Right lobe of liver (tissue), 6 donors: ENCODE measurements around the gene SERPINB2. TPM values are rescaled to one million over a fixed set of nuclear protein-coding genes. Genes with fewer than 3 reads are reported as not detected.

Source experiments
- ATAC-seq, 4 donors: fragments of 200-7000 bp; cut with Tn5 transposase; one replicate each; pipeline ENCODE4 v1.9.1; 2020; ENCODE audit warnings: mild to moderate bottlenecking in 4 of 4, moderate library complexity in 4 of 4
- DNase-seq, 3 donors: peaks; one replicate each; pipeline ENCODE4 v3.0.0-alpha.2; 2020
- H3K27ac ChIP-seq, 3 donors: fragments of 200-600 bp; one replicate each; pipeline ENCODE4 v1.8.0; 2022
- H3K27me3 ChIP-seq, 2 donors: fragments of 200-600 bp; one replicate each; pipeline ENCODE4 v1.8.0; 2022
- H3K36me3 ChIP-seq, 4 donors: fragments of 200-600 bp; sonication (generic) in 1 of 4; one replicate each; pipeline versions ENCODE4 v1.5.1 to v1.8.0; 2017 to 2022; ENCODE audit warnings: control low read depth in 1 of 4
- H3K4me1 ChIP-seq, 4 donors: fragments of 200-600 bp; sonication (generic) in 1 of 4; one replicate each; pipeline versions ENCODE4 v1.5.1 to v1.8.0; 2017 to 2022; ENCODE audit warnings: control low read depth in 1 of 4
- H3K4me3 ChIP-seq, 3 donors: fragments of 200-600 bp; one replicate each; pipeline ENCODE4 v1.8.0; 2022
- H3K9me3 ChIP-seq, 4 donors: fragments of 200-600 bp; sonication (generic) in 1 of 4; one replicate each; pipeline versions ENCODE4 v1.5.1 to v1.8.0; 2017 to 2022; ENCODE audit warnings: control low read depth in 1 of 4
- POLR2A ChIP-seq: fragments of 450-650 bp; IDR thresholded peaks from one replicate; pipeline ENCODE4 v1.6.1; 2017; ENCODE audit warnings: antibody characterized with exemption, mild to moderate bottlenecking
- WGBS: methylation state at CpG from one replicate; pipeline ENCODE4 v1.1.6; 2018; ENCODE audit warnings: low coverage, low lambda C conversion rate; ENCODE audit not compliant: insufficient coverage; ENCODE audit errors: missing lambda C conversion rate; 5-methylcytosine and 5-hydroxymethylcytosine counted together
- intact Hi-C, 2 donors: fragments of 100-400 bp; cut with DNase I; formaldehyde crosslinking; loops; one replicate each; pipeline versions ENCODE4 v1.11.2 to v1.14.1; 2022
- total RNA-seq, 6 experiments: library from RNA; depleted of rRNA in 2 of 6; stranded (reverse); fragments of >200 nt in 2 of 6; fragmentation: NEBNext Ultra II Directional in 3 of 6; extraction: Animal tissue kit (Norgen Biotek cat#: 25700) in 3 of 6; gene quantifications; one replicate each; pipeline versions ENCODE4 v1.1.0 to v1.2.4, GENCODE V29; 2016 to 2023
- TF ChIP-seq, protein P1 (sequence below), 4 donors: fragments of 200-600 bp in 3 of 4; fragments of 450-650 bp in 1 of 4; IDR thresholded peaks; one replicate each; pipeline versions ENCODE4 v1.5.1 to v1.8.0; 2016 to 2022; ENCODE audit warnings: antibody characterized with exemption in 4 of 4, mild to moderate bottlenecking in 2 of 4
- donor health status: DM: no; HTN: yes; CAD: no.
- donor health status: DM: no; HTN: no; CAD: no.
- donor health status: DM: no; HTN: no; CAD: no.
- donor health status: DM: no; HTN: yes; CAD: no.
- donor health status: DM: no; HTN: yes; CAD: no.

The SERPINB2 gene
- total RNA-seq, 6 experiments from 2014 or later = not detected

DNA sequence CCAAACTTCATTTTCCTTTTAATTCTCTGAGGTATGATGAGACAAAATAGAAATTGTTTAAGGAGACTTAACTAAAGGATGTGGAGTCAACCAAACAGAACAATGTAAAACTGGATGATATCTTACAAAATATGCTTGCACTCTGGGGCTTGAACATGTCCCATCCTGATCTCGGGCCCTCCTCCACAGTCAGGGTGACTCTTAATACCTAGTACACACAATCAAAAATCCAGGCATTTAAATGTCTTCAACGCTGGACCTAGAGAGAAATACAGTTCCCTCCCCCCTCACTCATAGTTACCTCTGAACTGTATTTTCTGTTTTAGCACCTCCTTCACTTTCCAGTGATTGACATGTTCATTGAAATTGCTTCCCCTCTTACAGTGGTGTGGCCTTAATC lies 36.9 kb upstream of the SERPINB2 start:
- Histone ChIP-seq H3K27me3 (no peaks in the 10 kb centered on the region), H3K27ac (no peak overlapping the region), H3K4me3 (no peak overlapping the region), H3K36me3 (no peaks in the 10 kb centered on the region), H3K9me3 (no peaks in the 10 kb centered on the region), H3K4me1 (no peaks in the 10 kb centered on the region)
- DNase-seq (no peak), ATAC-seq (no peak)
- intact Hi-C loops = loop anchor here in 1 of 2 donors (10.0 kb wide), 1 partner anchor 336 kb away; no protein-coding TSS in a partner anchor
- 77% methylated on average over 2 of the region's 2 CpGs for WGBS
- TF ChIP-seq, protein P1, sequence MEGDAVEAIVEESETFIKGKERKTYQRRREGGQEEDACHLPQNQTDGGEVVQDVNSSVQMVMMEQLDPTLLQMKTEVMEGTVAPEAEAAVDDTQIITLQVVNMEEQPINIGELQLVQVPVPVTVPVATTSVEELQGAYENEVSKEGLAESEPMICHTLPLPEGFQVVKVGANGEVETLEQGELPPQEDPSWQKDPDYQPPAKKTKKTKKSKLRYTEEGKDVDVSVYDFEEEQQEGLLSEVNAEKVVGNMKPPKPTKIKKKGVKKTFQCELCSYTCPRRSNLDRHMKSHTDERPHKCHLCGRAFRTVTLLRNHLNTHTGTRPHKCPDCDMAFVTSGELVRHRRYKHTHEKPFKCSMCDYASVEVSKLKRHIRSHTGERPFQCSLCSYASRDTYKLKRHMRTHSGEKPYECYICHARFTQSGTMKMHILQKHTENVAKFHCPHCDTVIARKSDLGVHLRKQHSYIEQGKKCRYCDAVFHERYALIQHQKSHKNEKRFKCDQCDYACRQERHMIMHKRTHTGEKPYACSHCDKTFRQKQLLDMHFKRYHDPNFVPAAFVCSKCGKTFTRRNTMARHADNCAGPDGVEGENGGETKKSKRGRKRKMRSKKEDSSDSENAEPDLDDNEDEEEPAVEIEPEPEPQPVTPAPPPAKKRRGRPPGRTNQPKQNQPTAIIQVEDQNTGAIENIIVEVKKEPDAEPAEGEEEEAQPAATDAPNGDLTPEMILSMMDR (IDR thresholded peaks at IDR 0.05) = no peak
- TF ChIP-seq POLR2A = no peak

DNA sequence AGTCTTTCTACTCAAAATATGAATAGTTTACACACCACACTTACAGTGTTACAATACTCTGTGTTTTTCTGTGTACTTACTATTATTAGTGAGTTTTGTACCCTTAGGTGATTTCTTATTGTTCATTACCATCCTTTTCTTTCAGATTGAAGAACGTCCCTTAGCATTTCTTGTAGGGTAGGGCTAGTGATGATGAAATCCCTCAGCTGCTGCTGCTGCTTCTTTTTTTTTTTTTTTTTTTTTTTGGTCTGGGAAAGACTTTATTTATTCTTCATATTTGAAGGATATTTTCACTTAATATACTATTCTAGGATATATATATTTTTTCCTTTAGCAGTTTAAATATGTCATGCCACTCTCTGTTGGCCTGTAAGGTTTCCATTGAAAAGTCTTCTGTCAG lies 29.0 kb upstream of the SERPINB2 start:
- no peak for ATAC-seq
- no peak overlapping the region for H3K27ac ChIP-seq
- H3K4me3 ChIP-seq = no peak overlapping the region
- DNase-seq = no peak
- no peaks in the 10 kb centered on the region for H3K9me3 ChIP-seq
- 29% methylated on average over 1 of the region's 1 CpG for WGBS
- TF ChIP-seq POLR2A = no peak
- TF ChIP-seq, protein P1 (IDR thresholded peaks at IDR 0.05) = no peak
- no peaks in the 10 kb centered on the region for H3K4me1 ChIP-seq
- intact Hi-C loops = loop anchor here in 1 of 2 donors (10.0 kb wide), 1 partner anchor 344 kb away; no protein-coding TSS in a partner anchor
- no peaks in the 10 kb centered on the region for H3K36me3 ChIP-seq
- no peaks in the 10 kb centered on the region for H3K27me3 ChIP-seq

DNA sequence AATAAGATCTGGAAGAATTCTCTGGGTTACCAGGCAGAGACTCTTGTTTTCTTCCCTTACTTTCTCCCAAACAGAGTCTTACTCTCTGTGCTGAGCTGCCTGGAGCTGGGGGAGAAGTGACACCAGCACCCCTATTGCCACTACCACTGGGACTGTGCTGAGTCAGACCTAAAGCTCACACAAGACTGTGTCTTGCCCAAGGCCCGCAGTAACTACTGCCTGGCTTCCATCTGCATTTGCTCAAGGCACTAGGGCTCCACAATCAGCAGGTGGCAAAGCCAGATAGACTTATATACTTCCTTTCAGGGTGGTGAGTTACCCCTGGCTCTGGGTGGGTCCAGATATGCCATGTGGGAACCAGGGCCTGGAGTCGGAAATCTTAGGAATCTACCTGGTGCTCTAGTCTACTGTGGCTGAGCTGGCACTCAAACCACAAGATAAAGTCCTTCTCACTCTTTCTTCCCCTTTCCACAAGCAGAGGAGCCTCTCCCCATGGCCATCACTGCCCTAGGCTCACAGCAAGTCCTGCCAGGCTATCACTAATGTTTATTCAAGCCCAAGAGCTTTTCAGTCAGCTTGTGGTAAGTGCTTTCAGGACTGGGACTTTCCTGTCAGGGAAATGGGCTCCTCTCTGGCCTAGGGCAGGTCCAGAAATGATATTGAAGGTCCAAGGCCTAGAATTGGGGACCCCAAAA lies 27.6 kb upstream of the SERPINB2 start:
- no peak overlapping the region for H3K4me3 ChIP-seq
- H3K9me3 ChIP-seq = no peaks in the 10 kb centered on the region
- 75% methylated on average over 1 of the region's 2 CpGs for WGBS
- TF ChIP-seq, protein P1 (IDR thresholded peaks at IDR 0.05) = no peak
- no peak for TF ChIP-seq POLR2A
- intact Hi-C loops = loop anchor here in 1 of 2 donors (10.0 kb wide), 1 partner anchor 345 kb away; no protein-coding TSS in a partner anchor
- ATAC-seq = no peak
- no peaks in the 10 kb centered on the region for H3K4me1 ChIP-seq
- H3K27ac ChIP-seq = no peak overlapping the region
- H3K36me3 ChIP-seq = no peaks in the 10 kb centered on the region
- DNase-seq = no peak
- no peaks in the 10 kb centered on the region for H3K27me3 ChIP-seq

DNA sequence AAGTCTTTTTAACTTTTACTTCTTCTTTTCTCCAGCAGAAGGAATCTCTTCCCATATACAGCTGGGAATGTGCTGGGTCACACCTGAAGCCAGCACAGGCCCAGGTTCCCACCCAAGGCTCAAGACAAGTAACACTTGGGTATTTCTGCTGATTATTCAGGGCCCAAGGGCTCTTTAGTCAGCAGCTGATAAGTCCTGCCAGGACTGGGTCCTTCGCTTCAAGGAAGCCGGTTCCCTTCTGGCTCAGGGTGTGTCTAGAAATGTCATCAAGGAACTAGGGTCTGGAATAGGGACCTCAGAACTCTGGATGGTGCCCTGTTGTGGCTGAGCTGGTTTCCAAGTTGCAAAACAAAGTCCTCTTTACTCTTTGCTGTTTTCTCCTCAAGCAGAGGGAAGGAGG lies 27.0 kb upstream of the SERPINB2 start:
- WGBS = 88% methylated on average over 2 of the region's 2 CpGs
- ATAC-seq (no peak), DNase-seq (no peak)
- no peaks in the 10 kb centered on the region for H3K4me1 ChIP-seq
- no peak overlapping the region for H3K4me3 ChIP-seq
- no peaks in the 10 kb centered on the region for H3K36me3 ChIP-seq
- TF ChIP-seq, protein P1 (IDR thresholded peaks at IDR 0.05) = no peak
- TF ChIP-seq POLR2A = no peak
- no peak overlapping the region for H3K27ac ChIP-seq
- H3K9me3 ChIP-seq = no peaks in the 10 kb centered on the region
- intact Hi-C loops = no loop called here
- H3K27me3 ChIP-seq = no peaks in the 10 kb centered on the region
